Measurements from ENCODE around the gene ACACB.

Gene ACACB

GRCh38 chr12:109221277-109221931 lies 105.0 kb downstream of the ACACB start:
- no peak for DNase-seq

DNA sequence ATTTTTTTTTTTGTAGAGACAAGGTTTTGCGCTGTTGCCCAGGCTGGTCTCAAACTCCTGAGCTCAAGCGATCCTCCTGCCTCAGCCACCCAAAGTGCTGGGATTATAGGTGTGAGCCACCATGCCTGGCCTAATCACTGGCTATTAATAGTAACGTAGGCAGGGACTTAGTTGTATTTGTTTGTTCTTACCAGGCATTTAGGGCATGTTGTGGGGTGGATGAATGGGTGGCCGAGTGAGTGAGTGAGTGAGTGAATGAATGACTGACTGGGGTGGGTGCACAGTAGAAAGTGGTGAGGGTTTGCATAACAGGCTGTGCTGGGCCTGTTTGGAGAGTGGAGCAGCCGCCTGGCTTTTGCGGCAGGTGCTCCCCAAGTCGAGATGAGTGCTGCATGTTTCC lies 105.7 kb downstream of the ACACB start:
- no peak for DNase-seq

GRCh38 chr12:109222496-109222895 lies 106.1 kb downstream of the ACACB start:
- DNase-seq: no peak

DNA sequence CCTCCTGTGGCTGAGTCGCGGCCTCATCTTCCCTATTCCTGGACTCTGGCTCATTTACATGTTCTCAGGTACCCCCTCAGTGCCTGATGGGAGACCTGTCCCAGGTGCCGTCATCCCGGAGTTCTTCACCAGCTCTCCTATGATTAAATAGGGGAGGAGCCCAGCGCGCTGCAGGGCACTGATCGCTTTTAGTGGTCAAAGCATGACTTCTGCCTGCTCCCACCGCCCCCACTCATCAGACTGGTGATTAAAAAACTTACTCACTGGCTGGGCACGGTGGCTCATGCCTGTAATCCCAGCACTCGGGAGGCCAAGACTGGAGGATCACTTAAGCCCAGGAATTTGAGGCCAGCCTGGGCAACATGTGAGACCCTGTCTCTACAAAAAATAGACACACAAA lies 106.8 kb downstream of the ACACB start:
- DNase-seq: no peak

DNA sequence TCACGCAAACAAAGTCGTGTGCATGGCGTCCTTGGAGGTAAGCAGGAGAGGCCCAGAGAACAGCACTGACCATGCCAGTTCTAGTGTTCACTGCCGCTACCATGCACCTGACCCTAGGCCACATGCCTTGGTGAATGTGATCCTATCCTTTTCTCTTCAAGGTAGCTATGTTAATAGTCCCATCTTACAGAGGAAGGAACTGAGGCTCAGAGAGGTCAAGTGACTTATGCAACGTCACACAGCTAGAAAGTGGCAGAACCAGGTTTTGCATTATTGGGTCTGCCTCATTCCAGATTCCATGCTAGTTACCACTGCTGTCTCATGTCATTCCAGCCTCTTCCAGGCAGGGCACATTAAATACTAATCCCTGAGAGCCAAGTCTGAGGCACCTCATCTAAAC lies 107.5 kb downstream of the ACACB start:
- no peak for DNase-seq

GRCh38 chr12:109228664-109229063 lies 112.3 kb downstream of the ACACB start:
- DNase-seq: no peak

GRCh38 chr12:109230193-109230592 lies 113.8 kb downstream of the ACACB start:
- no peak for DNase-seq

- no peak for DNase-seq
Observed at GRCh38 chr12:109232731-109233130, 116.3 kb downstream of the ACACB start.

DNA sequence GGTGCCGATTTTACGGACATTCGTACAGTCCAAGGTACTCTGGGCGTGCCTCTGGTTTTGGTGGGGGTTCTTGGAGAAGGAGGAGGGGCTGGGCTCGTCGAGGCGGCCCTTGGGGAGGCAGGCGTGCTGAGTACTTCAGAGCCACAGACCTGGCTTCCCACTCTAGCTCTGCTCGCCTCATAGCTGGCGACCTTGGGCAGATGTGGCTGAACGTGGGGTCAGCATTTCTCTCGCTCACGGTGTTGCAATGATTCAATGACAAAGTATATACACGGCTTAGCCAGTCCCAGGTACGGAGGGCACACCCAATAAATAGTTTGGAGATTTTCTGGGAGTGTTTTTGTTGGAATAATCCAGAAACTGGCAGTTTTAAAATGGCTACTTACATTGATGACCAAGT lies 117.6 kb downstream of the ACACB start:
- no peak for DNase-seq

- no peak for DNase-seq
Observed at GRCh38 chr12:109236257-109236656, 119.9 kb downstream of the ACACB start.

GRCh38 chr12:109239179-109239578 lies 122.8 kb downstream of the ACACB start:
- no peak for DNase-seq

DNA sequence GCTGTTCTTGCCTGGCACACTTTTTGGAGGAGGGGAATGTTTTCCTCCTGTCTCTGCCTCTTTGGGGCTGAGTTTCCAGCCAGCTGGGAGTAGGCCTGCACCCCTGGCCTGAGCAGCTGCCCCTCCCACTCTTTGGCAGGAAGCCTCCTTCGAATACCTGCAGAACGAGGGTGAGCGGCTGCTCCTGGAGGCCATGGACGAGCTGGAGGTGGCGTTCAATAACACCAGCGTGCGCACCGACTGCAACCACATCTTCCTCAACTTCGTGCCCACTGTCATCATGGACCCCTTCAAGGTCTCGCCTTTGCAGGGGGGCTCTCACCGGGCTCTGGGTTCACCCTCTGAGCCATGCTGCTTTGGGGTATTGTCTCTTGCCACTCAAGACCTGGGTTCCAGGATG lies 123.3 kb downstream of the ACACB start:
- DNase-seq: no peak

DNA sequence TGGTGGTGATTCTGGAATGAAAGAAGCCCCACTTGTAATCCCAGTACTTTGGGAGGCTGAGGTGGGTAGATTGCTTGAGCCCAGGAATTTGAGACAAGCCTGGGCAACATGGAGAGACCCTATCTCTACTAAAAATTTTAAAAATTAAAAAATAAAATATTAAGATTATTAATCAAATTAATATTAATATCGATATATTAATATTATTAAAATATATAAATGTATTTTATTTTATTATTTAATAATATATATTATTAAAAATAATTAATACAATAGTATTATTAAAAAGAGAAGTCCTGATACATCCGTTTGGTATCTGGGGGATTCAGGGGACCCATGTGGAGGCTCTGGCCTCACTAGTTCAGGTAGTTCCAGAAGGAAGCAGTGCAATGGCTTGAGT lies 124.0 kb downstream of the ACACB start:
- DNase-seq: no peak

DNA sequence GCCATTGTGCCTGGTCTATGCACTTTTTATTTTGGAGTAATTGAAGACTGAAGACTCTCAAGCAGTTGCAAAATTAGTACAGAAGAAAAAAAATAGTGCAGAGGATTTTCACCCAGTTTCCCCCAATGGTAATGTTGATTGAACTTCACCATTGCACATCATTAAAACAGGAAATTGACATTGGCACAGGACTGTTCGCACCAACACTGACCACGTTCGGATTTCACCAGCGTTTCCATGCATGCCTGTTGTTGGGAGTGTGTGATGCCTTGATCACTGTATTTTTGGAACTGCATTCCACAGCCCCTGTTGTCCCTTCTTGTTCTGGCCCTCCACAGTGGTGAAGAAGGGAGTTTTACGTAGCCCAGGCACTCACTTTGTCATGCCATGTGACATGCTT lies 125.5 kb downstream of the ACACB start:
- no peak for DNase-seq

DNA sequence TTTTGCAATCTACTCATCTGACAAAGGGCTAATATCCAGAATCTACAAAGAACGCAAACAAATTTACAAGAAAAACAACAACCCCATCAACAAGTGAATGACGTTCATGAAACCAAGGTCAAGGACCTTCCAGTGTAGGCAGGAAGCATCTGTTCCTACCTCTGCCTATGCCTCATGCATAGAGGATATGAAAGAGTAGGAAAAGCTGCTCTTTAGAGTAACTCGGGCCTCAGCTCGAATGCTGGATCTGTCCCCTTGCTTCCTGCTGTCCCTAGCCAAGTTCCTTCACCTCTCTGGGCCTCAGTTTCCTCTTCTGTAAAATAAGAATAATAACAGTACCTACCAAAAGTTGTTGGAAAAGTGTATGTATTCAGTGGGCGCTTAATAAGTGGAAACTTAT lies 127.7 kb downstream of the ACACB start:
- no peak for DNase-seq

- no peak for DNase-seq
Observed at GRCh38 chr12:109246221-109246620, 129.8 kb downstream of the ACACB start.

DNA sequence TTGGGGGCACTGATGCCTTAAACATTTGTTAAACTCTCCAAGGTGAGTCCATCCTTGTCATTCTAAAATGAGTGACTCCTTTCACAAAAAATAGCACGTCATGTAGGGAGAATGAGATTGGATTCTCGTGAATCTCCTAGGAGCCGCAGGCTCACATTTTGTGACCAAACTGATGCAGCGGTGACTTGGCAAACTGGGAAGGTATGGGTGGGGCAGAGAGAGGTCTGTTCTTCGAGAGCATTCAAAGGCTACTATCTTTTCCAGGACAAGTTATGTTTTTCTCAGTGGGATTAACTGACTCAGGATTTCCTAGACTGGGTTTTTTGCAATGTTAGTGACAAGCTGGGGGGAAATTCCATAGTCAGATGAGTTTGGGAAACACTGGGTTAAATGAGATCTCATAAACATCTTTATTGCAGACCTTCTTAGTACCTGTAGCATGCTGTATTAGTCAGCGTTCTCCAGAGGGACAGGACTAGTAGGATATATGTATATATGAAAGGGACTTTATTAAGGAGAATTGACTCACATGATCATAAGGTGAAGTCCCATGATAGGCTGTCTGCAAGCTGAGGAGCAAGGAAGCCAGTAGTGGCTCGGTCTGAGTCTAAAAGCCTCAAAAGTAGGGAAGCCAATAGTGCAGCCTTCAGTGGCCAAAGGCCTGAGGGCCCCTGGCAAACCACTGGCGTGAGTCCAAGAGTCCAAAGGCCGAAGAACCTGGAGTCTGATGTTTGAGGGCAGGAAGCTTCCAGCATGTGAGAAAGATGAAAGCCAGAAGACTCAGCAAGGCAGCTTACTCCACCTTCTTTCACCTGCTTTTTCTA lies 131.7 kb downstream of the ACACB start:
- no peak for DNase-seq

- DNase-seq: no peak
Observed at GRCh38 chr12:109250523-109250922, 134.1 kb downstream of the ACACB start.

- no peak for DNase-seq
Observed at GRCh38 chr12:109252799-109253198, 136.4 kb downstream of the ACACB start.

GRCh38 chr12:109253913-109254544 lies 137.6 kb downstream of the ACACB start:
- DNase-seq: no peak

DNA sequence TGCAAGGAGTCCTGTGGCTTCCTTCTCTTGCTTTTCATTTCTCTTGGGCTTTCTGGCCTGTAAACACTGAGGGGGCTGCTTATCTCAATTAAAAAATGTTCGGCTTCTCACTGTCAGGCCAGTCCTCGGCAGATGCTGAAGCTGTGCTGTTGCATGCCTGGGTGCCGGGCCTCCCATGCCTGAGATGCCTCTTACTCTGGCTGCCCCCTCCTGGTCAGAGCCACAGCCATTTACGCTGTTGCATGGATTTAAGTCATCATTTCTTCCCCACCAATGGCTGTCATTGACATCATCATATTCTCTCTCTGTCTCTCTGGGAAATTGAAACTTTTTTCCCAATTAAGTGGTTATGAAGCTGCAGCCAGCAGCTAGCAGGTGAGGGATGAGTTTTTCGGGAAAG lies 139.0 kb downstream of the ACACB start:
- no peak for DNase-seq

DNA sequence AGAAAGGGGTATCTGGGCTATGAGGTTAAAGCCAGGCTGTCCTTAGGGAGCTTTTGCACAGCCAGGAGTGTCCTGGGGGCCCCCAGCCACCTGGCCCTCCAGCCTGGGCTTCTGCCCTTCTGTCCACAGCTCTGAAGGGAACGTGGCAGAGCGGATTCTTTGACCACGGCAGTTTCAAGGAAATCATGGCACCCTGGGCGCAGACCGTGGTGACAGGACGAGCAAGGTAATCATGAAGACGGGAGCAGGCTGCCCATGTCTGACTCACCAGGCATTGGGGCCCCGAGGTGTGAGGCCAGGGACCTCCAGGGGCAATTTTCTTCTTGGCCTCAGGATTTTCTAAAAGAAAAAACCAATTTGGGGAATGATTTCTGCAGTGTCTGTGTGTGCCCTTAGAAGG lies 139.6 kb downstream of the ACACB start:
- no peak for DNase-seq

GRCh38 chr12:109258201-109258600 lies 141.8 kb downstream of the ACACB start:
- no peak for DNase-seq
